ENCODE results near the gene VSTM2B. TPM values are rescaled to one million over a fixed set of nuclear protein-coding genes. Genes with fewer than 3 reads are reported as not detected.

The VSTM2B gene
- total and polyA plus RNA-seq, 2 of the 4 experiments (the other 2 are of a cell fraction) = not detected

- Histone ChIP-seq H3K9ac (ENCODE audit: low read depth, low read length) (no peak overlapping the region), H3K27me3 (ENCODE audit: control insufficient read depth, insufficient read depth, low read length) (no peaks in the 10 kb centered on the region), H3K79me1 (ENCODE audit: low read depth in 1 of 2, low read length in 2 of 2) (no peaks in the 10 kb centered on the region), H2AFZ (replicated peaks; ENCODE audit: low read length, poor library complexity) (no peak overlapping the region), H4K8ac (ENCODE audit: low read depth in 2 of 2, low read length in 2 of 2) (no peak overlapping the region), H2BK20ac (ENCODE audit: low read depth, low read length) (no peak overlapping the region), H2BK15ac (ENCODE audit: low read depth, low read length) (no peak overlapping the region), H3K36me3 (ENCODE audit: control insufficient read depth, insufficient read depth, low read length) (no peaks in the 10 kb centered on the region), H4K20me1 (ENCODE audit: insufficient read depth, low read length) (no peaks in the 10 kb centered on the region), H3K9me1 (ENCODE audit: insufficient read depth, low read length) (no peaks in the 10 kb centered on the region), H2BK120ac (ENCODE audit: low read depth, low read length) (no peak overlapping the region), H4K91ac (ENCODE audit: insufficient read depth, low read depth, low read length) (no peak overlapping the region), H3K4ac (ENCODE audit: low read depth, low read length) (no peak overlapping the region), H3K56ac (ENCODE audit: extremely low read depth, insufficient read depth, low read length) (no peak overlapping the region), H2AK5ac (ENCODE audit: low read depth, low read length) (no peak overlapping the region), H3K4me2 (ENCODE audit: low read depth, low read length) (no peak overlapping the region), H3K9me3 (ENCODE audit: control insufficient read depth, insufficient read depth, low read length) (peaks cover 4% of the 10 kb centered on the region; the same call in 1 of the 2 replicates), H3K4me3 (ENCODE audit: insufficient read depth, low read depth, low read length) (no peak overlapping the region), H2AK9ac (replicated peaks; ENCODE audit: low read depth, low read length, poor library complexity) (no peak overlapping the region), H2BK5ac (ENCODE audit: low read depth, low read length, poor library complexity, severe bottlenecking) (no peak overlapping the region), H3K14ac (replicated peaks; ENCODE audit: low read depth, low read length) (no peak overlapping the region), H3K18ac (ENCODE audit: low read depth, low read length) (no peak overlapping the region), H4K5ac (ENCODE audit: low read depth, low read length) (no peak overlapping the region), H3K23ac (ENCODE audit: low read depth, low read length) (no peak overlapping the region), H3K27ac (ENCODE audit: insufficient read depth, low read length) (no peak overlapping the region), H3K4me1 (ENCODE audit: control insufficient read depth, insufficient read depth, low read length) (no peaks in the 10 kb centered on the region)
- in situ Hi-C loops (cut with MboI; ENCODE audit: low sequenced_read_pairs) = no loop called here
- POLR2A ChIA-PET (ENCODE audit: unreplicated experiment) = no interaction called here
- TF ChIP-seq CEBPB (IDR thresholded peaks at IDR 0.05; ENCODE audit: low read depth, low read length) = no peak
- no peak for TF ChIP-seq POLR2A (IDR thresholded peaks at IDR 0.05; ENCODE audit: low read depth, low read length)
- TF ChIP-seq, protein P1, sequence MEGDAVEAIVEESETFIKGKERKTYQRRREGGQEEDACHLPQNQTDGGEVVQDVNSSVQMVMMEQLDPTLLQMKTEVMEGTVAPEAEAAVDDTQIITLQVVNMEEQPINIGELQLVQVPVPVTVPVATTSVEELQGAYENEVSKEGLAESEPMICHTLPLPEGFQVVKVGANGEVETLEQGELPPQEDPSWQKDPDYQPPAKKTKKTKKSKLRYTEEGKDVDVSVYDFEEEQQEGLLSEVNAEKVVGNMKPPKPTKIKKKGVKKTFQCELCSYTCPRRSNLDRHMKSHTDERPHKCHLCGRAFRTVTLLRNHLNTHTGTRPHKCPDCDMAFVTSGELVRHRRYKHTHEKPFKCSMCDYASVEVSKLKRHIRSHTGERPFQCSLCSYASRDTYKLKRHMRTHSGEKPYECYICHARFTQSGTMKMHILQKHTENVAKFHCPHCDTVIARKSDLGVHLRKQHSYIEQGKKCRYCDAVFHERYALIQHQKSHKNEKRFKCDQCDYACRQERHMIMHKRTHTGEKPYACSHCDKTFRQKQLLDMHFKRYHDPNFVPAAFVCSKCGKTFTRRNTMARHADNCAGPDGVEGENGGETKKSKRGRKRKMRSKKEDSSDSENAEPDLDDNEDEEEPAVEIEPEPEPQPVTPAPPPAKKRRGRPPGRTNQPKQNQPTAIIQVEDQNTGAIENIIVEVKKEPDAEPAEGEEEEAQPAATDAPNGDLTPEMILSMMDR (conservative IDR thresholded peaks at IDR 0.05; ENCODE audit: low read depth, low read length) = no peak
- TF ChIP-seq, protein P2, sequence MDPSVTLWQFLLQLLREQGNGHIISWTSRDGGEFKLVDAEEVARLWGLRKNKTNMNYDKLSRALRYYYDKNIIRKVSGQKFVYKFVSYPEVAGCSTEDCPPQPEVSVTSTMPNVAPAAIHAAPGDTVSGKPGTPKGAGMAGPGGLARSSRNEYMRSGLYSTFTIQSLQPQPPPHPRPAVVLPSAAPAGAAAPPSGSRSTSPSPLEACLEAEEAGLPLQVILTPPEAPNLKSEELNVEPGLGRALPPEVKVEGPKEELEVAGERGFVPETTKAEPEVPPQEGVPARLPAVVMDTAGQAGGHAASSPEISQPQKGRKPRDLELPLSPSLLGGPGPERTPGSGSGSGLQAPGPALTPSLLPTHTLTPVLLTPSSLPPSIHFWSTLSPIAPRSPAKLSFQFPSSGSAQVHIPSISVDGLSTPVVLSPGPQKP (IDR thresholded peaks at IDR 0.05; ENCODE audit: borderline replicate concordance, low read depth, low read length) = no peak
- TF ChIP-seq NFE2L2 (IDR thresholded peaks at IDR 0.05; ENCODE audit: low read depth, low read length) = no peak
- TF ChIP-seq FOS (IDR thresholded peaks at IDR 0.05; ENCODE audit: low read depth, low read length) = no peak
- TF ChIP-seq MAZ (IDR thresholded peaks at IDR 0.05; ENCODE audit: borderline replicate concordance, low read depth, low read length) = no peak
- TF ChIP-seq RCOR1 (IDR thresholded peaks at IDR 0.05; ENCODE audit: insufficient replicate concordance, low read length) = no peak
- TF ChIP-seq MXI1 (IDR thresholded peaks at IDR 0.05; ENCODE audit: borderline replicate concordance, low read depth, low read length) = no peak
- TF ChIP-seq MAFK (IDR thresholded peaks at IDR 0.05; ENCODE audit: low read depth, low read length) = no peak
- no peak for TF ChIP-seq CHD1 (IDR thresholded peaks at IDR 0.05; ENCODE audit: low read depth, low read length)
- TF ChIP-seq BHLHE40 (IDR thresholded peaks at IDR 0.05; ENCODE audit: low read depth, low read length) = no peak
- TF ChIP-seq, protein P3, sequence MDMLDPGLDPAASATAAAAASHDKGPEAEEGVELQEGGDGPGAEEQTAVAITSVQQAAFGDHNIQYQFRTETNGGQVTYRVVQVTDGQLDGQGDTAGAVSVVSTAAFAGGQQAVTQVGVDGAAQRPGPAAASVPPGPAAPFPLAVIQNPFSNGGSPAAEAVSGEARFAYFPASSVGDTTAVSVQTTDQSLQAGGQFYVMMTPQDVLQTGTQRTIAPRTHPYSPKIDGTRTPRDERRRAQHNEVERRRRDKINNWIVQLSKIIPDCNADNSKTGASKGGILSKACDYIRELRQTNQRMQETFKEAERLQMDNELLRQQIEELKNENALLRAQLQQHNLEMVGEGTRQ (IDR thresholded peaks at IDR 0.05; ENCODE audit: low read depth, low read length) = no peak
- no peak for TF ChIP-seq RAD21 (IDR thresholded peaks at IDR 0.05; ENCODE audit: low read length)
- no peak for TF ChIP-seq SMC3 (IDR thresholded peaks at IDR 0.05; ENCODE audit: low read depth, low read length)
- ATAC-seq (ENCODE audit: low read depth) = no peak
- DNase-seq = no peak
- intact Hi-C loops (cut with micrococcal nuclease) = no loop called here
- 37% methylated on average over 3 of the region's 6 CpGs; no CpG with 5 or more reads in 1 of the 2 experiments for WGBS, 2 experiments (ENCODE audit: extremely low coverage in 2 of 2, insufficient read length in 1 of 2)
- dilution Hi-C loops (cut with HindIII; ENCODE audit: low sequenced_read_pairs, unreplicated experiment) = no loop called here
- CTCF ChIA-PET = no interaction called here
- BruUV-seq (replicated peaks) = no TSS peak
Observed at GRCh38 chr19:29483944-29484581, 41.7 kb upstream of the VSTM2B start.

Data from IMR-90 (cell line).